COLO668 (cell line): ENCODE results near the gene KIFAP3.
"Not testable (repeated sequence)": the region's sequence is repeated elsewhere in the genome, so short reads cannot be mapped to it uniquely, and the experiment has no call there.

Source experiments
- DNase-seq: peaks from one replicate; lab custom pipeline; 2025; ENCODE audit not compliant: unreplicated experiment; lab: John Stamatoyannopoulos, UW

The KIFAP3 gene

DNA sequence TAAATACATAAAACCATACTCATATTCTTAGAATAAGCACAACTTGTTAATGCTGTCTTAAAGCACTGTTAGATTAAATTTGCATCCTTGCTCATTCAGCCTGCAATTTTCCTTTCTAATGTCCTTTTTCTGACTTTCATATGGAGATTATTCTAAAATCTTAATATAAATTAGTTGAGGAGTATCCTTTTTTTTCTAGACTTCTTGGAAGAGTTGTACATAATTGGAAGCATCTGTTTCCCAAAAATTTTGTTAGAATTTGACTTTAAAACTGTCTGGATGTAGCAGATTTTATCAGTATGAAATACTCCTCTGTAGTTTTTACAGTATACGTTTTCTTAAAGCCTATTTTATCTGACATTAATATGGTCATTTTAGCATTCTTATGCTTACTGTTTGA lies 9.7 kb downstream of the KIFAP3 start:
- no peak for DNase-seq

DNA sequence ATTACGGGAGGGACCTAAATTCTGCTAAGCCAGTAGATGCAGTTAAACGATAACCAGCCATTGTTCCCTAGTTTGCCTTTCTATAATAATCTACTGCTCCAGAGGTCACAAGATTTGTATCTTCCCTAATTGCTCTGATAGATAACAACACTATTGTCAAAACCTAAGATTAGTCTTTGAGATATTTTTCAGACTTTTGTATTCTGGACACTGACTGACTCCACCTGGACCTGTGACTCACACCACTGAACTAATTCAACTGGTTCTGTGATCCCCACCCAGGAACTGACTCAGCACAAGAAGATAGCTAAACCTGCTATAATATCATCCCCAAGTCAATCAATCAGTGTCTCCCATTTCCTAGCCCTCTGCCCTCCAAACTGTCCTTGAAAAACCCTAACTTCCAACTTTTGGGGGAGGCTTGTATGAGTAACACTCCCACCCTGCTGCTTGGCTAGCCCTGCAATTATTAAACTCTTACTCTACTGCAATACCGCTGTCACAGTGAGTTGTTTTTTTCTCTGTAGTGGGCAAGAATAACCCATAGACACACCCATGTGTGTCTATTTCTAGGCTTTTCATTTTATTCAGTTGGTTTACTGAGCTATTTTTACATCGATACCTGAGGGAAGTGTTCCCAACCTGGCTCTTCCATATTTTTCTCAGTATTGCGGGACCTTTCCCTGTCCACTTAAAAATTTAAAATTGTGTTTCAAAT lies 11.2 kb downstream of the KIFAP3 start:
- DNase-seq = no peak

DNA sequence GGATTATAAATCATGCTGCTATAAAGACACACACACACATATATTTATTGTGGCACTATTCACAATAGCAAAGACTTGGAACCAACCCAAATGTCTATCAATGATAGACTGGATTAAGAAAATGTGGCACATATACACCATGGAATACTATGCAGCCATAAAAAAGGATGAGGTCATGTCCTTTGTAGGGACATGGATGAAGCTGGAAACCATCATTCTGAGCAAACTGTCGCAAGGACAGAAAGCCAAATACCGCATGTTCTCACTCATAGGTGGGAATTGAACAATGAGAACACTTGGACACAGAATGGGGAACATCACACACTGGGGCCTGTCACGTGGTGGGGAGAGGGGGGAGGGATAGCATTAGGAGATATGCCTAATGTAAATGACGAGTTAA lies 12.8 kb downstream of the KIFAP3 start:
- not testable (repeated sequence) for DNase-seq

GRCh38 chr1:170060015-170060520 lies 14.4 kb downstream of the KIFAP3 start:
- not testable (repeated sequence) for DNase-seq

- no peak for DNase-seq
Observed at GRCh38 chr1:170049176-170049800, 25.2 kb downstream of the KIFAP3 start.

GRCh38 chr1:170048515-170048914 lies 26.0 kb downstream of the KIFAP3 start:
- DNase-seq = no peak

GRCh38 chr1:170044187-170044586 lies 30.3 kb downstream of the KIFAP3 start:
- DNase-seq = no peak

- no peak for DNase-seq
Observed at GRCh38 chr1:170041423-170042192, 32.9 kb downstream of the KIFAP3 start.

GRCh38 chr1:170032531-170033280 lies 41.8 kb downstream of the KIFAP3 start:
- DNase-seq = no peak

DNA sequence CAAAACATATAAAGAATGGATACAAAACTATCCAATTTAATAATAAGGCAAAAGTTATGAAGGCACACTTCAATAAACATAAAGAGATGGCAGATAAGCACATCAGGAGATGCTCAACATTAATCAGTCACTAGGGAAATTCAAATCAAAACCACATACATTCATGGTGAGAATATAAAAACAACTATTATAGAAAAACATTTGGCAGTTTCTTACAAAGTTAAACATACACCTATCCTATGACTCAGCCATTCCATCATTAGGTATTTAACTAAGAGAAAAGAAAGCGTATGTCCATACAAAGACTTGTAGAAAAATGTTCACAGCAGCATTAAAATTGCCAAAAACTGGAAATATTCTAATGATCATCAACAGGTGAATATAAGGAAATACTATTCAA lies 44.3 kb downstream of the KIFAP3 start:
- no peak for DNase-seq

GRCh38 chr1:170027760-170028159 lies 46.7 kb downstream of the KIFAP3 start:
- DNase-seq = no peak

DNA sequence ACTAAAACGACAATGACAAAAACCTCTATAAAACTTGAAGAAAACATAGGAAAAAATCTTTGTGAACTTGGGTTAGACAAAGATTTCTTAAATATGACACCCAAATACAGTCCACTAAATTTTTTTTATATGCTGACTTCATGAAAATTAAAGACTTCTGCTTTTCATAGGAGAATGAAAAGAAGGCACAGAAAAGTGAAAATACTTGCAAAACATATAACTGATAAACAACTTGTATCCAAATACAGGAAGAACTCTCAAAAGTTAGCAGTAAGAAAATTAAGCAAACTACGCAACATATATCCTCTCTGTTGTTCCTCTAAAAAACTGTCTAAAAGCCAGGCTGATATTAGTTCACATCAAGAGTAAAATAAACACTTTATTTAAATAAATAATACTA lies 53.6 kb downstream of the KIFAP3 start:
- no peak for DNase-seq

DNA sequence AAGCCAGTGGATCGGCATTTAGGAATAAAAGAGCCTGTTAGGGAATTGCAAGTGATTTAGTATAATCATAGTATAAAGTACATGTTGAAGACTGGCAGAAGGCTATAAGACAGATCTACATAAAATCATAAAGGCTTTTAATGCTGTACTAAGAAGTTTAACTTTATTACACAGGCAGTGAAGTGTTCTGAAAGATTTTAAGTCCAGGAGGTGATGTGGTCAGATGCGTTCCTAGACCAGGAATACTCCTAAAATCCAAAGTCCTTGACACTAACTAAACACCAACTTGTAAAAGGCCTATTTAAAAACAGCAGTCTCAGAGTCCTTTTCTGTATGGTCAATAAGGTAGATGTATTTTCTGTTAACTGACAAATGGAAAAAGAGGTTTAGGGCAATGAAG lies 57.0 kb downstream of the KIFAP3 start:
- no peak for DNase-seq

DNA sequence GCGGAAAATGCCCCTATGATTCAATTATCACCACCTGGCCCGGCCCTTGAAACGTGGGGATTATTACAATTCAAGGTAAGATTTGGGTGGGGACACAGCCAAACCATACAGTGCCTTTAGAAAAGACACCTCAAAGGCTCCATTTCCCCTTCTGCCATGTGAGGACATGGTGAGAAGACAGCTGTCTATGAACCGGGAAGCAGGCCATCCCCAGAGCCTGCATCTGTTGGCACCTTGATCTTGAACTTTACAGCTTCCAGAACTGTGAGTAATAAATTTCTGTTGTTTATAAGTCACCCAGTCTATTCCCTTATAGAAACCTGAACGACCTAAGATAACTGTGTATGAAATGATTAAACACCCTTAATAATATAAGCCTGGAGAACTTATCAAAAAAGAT lies 61.6 kb downstream of the KIFAP3 start:
- no peak for DNase-seq

DNA sequence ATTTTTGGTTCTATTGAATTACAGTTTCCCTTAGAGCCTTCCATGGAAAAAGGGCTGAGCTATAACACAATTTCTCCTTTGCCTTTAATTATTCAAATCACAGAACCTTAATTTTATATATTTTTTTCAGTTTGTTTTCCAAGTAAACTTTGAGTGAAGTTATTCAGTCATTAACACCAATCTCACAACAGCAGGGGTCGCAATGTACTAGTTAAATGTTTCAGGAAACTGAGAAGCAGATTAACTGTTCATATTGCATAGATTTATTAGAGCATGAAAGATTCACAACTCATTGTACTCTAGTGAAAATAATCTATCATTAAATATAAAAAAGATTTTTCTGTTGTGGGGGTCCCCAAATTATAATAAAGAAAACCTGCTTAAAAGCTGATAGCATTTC lies 64.1 kb downstream of the KIFAP3 start:
- DNase-seq = no peak

GRCh38 chr1:170009551-170009950 lies 64.9 kb downstream of the KIFAP3 start:
- DNase-seq = no peak

GRCh38 chr1:170008745-170009144 lies 65.8 kb downstream of the KIFAP3 start:
- DNase-seq = not testable (repeated sequence)

- not testable (repeated sequence) for DNase-seq
Observed at GRCh38 chr1:170003270-170003835, 71.1 kb downstream of the KIFAP3 start.

DNA sequence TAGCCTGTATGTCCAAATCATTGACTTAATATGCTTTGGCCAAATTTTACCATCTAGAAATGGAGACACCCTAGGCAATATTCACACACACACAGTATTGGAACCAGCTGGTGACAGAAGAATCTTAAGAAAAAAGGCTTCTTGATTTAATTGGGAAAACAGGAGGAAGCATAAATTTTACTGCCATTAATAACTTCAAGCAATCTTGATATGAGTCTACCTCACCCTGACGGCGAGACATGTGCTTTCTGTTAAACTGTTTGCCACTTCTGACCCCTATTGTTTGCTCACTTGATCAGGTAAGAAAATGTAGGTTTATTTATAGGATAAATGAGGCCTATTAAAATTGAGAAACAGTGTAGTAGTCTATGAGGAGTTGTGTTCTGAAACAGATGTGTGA lies 73.2 kb downstream of the KIFAP3 start:
- no peak for DNase-seq

GRCh38 chr1:169999761-170000160 lies 74.7 kb downstream of the KIFAP3 start:
- no peak for DNase-seq

DNA sequence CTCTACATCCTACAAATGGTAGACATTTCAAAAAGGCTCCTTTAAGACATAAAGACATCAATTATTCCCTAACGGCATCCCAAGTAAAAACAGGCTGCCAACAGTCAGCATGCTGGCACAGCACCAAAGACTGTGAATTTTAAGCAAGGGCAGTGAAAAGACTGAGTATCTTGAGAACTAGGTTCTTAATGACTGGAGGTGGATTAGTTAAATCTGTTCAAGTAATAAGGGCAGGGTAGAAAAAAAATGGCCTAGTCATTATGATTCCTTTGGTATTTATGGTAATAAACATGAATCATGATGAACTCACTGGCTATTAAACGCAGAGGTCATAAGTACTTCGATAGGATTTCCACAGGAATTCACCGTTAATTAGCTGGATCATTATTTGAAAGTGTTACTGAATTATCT lies 75.2 kb downstream of the KIFAP3 start:
- DNase-seq = no peak
